SH-SY5Y (cell line): ENCODE data around the gene COQ10A.

Experiments used
- GATA2 ChIP-seq: IDR thresholded peaks from 2 replicates; pipeline ENCODE4 v1.6.1; 2011; ENCODE audit warnings: mild to moderate bottlenecking, low read depth, low read length
- GATA3 ChIP-seq: IDR thresholded peaks from 2 replicates; pipeline ENCODE4 v1.6.1; 2011; ENCODE audit warnings: low read depth, mild to moderate bottlenecking, low read length, moderate library complexity

DNA sequence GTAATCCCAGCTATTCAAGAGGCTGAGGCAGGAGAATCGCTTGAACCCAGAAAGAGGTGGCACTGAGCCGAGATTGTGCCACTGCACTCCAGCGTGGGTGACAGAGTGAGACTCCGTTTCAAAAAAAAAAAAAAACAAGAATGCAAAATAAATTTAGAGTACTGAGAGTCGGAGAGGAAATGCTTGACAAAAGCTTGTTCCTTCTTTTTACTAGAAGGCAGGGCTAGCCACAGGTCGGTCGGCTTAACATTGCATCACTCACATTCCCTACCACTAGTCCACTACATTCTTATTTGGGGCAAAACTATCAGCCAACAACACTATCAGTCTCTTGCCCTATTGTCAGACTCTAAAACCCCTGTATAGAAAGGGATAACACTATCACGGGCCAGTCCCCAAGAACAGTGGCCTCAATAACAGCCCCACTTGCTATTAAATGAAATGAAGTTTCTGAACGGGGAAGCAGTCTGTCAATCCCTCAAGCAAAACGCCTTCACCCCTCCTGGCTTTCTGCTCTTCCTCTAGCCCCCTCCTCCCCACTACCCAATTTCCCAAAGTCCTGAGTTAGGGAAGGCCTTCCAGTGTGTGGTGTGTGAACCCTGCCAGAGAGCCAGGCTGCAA is 46.0 kb upstream of the COQ10A start:
- TF ChIP-seq GATA2 = no peak
- TF ChIP-seq GATA3 = no peak
